Glomerular endothelial cell (primary cell): Measurements from ENCODE around the gene AUTS2. TPM values are rescaled to one million over a fixed set of nuclear protein-coding genes. Genes with fewer than 3 reads are reported as not detected.

ENCODE experiments used
- DNase-seq: peaks from one replicate; pipeline ENCODE4 v3.0.0-alpha.2; 2011; ENCODE audit warnings: low read depth, low spot score; ENCODE audit errors: extremely low read depth
- total RNA-seq: library from RNA; depleted of rRNA; stranded (reverse); fragments of >200 nt; gene quantifications from 2 replicates; pipeline ENCODE4 v1.2.3, GENCODE V29; 2015

Gene AUTS2
- total RNA-seq, 1 donor from 2014 or later, result 24.8 TPM

DNA sequence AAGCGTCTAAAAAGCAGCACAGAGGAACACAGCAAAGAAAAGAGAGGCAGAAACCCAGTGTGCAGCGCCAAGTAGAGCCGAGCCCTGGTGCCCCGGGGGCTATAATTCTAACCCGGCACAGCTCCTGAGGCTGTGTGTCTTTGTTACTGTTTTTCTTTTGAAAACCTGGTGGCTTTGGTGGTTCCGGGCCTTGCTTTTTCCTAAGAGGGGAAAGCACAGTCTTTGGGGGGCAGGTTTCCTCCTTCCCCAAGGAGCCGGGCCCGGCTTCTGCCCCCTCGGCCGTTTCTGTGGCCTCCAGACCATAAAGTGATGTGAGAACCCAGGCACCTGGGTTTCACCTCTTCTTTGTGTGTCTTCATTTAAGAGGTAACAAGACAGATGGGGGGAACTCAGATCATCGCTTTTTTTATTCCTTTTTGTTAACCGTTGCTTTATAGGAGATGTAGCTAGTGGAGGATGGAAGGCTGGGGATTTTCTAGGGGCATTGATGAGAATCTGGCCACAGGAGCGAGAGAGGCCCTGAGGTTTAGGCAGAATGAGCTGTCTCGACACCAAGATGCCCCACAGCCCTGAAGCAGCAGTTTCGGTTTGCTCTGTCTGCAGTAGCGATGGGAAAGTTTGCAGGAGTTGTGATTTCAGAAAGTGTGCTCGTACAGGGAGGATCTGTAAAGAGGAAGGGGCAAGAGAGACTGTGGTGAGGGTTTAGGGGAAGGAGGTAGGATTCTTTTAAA is 1165.9 kb downstream of the AUTS2 start:
- DNase-seq, result no peak

- DNase-seq, result no peak
Measured at GRCh38 chr7:70764701-70765208, 1166.5 kb downstream of the AUTS2 start.

DNA sequence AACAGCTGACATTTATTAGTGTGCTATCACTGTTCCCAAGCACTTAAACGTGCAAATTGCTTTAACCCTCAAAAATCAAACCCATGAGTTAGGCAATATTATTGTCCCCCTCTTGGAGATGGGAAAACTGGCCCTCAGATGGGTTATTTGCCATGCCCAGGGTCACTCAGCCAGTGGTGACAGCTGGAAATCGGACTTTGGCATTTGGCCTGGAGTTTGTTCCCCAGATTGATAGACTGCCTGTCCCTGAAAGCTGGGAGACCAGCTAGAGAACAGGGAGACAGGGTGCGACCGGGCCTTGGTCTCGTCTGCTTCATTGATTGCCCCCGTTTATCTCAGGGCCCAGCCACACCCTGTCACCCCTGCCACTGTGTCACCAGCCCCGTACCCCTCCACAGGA is 1167.4 kb downstream of the AUTS2 start:
- no peak for DNase-seq

DNA sequence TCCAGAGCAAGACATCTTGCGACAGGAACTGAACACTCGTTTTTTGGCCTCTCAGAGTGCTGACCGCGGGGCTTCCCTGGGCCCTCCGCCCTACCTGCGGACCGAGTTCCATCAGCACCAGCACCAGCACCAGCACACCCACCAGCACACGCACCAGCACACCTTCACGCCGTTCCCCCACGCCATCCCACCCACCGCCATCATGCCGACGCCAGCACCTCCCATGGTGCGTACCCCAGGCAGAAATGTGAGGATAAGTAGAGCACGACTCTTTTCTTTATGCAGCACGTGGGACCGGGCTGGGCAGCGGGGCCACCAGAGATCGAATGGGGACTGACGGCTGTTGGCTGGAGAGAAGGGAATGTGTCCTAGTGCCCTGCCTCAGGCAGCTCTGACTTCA is 1167.8 kb downstream of the AUTS2 start:
- no peak for DNase-seq

DNA sequence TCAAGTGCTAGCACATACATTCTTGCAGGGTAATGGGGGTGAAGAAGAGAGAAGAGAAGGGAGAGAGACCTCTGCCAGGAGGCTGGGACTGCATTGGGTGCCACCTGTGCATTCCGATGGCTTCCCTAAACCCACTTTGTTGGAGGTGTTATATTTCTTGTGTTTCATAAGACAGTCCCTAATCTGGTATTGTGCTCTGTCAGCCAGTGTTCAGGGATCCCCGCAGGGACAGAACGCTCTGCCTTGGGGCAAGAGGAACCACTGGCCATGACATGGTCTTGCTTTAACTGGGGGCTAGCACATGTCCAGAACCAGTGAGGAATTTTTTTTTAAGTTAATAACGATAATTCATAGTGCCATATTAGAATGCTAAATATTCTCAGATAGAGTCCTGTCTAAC is 1168.4 kb downstream of the AUTS2 start:
- no peak for DNase-seq

- DNase-seq, result no peak
Measured at GRCh38 chr7:70770154-70770553, 1171.9 kb downstream of the AUTS2 start.

GRCh38 chr7:70771451-70771850 is 1173.2 kb downstream of the AUTS2 start:
- DNase-seq, result no peak

DNA sequence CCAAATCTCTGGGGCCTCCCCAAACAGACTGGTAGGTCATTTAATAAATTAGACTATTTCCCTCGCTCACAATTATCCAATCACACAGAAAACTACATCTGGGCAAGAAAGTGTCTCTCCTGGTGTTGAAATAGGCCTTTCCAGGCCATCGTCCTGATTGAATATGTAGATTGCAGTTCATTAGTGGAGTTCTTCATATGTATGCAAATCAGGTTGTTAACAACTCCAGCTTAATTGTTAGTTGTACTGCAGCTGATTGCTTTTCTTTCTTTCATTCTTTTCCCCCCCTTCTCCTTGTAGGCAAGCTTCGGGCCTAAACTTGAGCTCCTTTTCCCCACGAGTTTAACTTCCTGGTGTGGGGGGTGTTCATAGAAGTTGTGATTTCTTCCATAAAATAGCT is 1174.6 kb downstream of the AUTS2 start:
- no peak for DNase-seq

DNA sequence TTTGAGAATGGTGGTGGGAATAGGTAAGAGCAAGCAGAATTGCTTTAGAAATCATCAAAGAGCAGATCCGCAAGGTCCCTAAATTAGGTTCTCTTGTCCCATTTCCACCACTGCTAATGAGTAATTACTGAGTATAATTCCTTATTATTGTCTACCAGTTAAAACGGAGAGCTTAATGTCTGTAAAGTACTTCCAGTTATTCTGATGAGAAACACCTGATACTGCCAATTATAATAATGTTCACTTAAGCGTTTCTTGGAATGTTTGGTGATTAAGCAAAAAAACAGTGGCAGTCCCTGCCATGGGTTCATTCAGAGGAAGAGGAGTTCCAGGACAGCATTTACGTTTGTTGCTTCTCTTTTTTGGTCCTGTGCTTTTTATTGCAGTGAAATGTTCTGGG is 1175.1 kb downstream of the AUTS2 start:
- DNase-seq, result no peak

GRCh38 chr7:70774950-70775527 is 1176.8 kb downstream of the AUTS2 start:
- no peak for DNase-seq

- DNase-seq, result no peak
Measured at GRCh38 chr7:70775570-70776156, 1177.4 kb downstream of the AUTS2 start.

DNA sequence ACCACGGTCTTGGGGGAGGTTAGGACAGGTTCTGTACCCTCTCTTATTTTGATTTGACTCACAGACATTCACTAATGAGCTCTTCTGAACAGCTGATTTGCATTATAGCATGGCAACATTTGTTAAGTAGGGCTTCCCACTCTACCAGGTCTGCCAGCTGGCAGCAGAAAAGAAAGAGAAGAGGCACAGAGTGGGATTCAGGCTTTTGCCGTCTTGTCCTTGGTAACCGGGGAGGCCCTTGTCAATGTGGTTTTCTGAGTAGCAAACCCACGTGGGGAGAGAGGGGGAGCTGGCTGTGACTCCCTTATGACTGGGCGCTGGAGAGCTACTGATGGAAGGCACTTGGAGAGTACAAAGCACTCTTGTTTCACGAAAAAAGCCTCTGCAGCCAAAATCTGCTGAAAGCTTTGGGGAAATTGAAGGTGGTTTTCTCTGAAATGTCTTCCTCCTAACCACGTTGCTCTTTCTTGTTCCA is 1178.4 kb downstream of the AUTS2 start:
- no peak for DNase-seq

DNA sequence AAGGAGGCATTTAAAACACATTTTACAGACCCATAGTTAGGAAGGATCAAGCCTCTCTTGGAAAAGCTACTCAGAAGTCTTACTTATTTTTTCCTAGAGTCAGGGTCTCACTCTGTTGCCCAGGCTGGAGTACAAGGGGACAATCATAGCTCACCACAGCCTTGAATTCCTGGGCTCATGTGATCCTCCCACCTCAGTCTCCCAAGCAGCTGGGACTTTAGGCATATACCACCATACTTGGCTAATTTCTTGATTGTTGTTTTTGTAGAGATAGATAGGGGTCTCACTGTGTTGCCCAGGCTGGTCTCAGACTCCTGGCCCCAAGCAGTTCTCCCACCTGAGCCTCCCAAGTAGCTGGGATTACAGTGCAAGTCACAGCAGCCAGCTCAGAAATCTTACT is 1179.0 kb downstream of the AUTS2 start:
- no peak for DNase-seq

GRCh38 chr7:70778585-70778984 is 1180.3 kb downstream of the AUTS2 start:
- no peak for DNase-seq

DNA sequence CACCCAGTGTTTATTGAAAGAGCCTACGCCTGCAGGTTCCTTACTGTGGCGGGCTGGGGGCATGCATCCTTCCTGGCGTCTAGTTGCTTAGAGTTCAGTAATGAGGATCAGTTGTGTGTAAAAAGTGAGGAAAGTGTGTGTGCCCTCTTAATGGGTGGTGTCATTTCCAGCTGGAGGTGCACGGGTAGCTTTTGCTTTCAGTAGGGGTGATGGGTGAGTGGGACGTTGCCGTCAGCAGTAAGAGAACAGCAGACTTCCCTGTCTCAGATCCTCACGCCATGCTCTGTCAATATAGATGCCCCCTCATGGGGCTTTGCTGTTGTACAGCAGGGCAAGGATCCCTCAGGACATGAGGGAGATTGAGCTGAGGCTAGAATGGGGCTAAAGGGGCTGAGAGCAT is 1181.0 kb downstream of the AUTS2 start:
- no peak for DNase-seq

DNA sequence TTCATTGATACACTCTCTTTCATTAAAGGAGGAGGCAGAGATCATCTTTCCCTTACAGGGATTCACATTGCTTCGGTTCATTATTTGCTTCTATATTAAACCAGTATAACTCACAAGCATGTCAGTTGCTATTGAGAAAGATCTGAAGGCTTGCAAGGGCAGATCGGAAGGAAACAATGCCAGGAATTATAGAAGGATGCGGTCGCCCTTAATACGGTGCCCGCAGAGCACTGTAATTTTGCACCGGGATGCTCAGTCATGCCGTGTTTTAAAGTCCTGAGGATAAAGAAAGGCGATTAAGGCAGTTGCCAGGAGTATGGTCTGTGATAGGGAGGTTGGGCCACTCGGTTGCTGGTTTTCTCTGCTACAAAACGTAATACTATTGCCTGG is 1183.6 kb downstream of the AUTS2 start:
- no peak for DNase-seq

GRCh38 chr7:70782796-70783195 is 1184.5 kb downstream of the AUTS2 start:
- DNase-seq, result no peak

- DNase-seq, result no peak
Measured at GRCh38 chr7:70785427-70785826, 1187.2 kb downstream of the AUTS2 start.

- no peak for DNase-seq
Measured at GRCh38 chr7:70786076-70786475, 1187.8 kb downstream of the AUTS2 start.

- DNase-seq, result no peak
Measured at GRCh38 chr7:70787286-70787685, 1189.0 kb downstream of the AUTS2 start.

- DNase-seq, result no peak
Measured at GRCh38 chr7:70787771-70788170, 1189.5 kb downstream of the AUTS2 start.

DNA sequence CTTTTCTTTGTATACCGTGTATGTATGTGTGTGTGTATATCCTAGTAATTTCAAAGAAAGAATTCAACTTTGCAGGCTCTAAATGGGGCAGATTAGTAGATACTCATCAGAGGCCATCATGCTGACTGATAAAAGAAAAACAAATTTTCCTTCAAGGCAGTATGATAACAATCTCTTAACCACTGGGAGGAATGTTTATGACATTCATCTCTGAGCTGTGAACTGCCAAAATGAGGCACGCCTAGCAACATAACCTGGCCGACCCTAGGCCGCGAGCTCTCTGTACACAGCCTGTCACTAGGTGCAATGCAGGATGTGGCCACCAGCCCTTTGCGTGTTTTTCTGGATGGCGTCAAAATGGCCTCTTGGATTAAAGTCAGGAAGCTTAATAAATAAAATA is 1190.0 kb downstream of the AUTS2 start:
- DNase-seq, result no peak
